ENCODE data around the gene BTN1A1. TPM values are rescaled to one million over a fixed set of nuclear protein-coding genes. Genes with fewer than 3 reads are reported as not detected.

Gene BTN1A1
- total RNA-seq, 1 experiment from 2014 or later: 0.10 TPM

DNA sequence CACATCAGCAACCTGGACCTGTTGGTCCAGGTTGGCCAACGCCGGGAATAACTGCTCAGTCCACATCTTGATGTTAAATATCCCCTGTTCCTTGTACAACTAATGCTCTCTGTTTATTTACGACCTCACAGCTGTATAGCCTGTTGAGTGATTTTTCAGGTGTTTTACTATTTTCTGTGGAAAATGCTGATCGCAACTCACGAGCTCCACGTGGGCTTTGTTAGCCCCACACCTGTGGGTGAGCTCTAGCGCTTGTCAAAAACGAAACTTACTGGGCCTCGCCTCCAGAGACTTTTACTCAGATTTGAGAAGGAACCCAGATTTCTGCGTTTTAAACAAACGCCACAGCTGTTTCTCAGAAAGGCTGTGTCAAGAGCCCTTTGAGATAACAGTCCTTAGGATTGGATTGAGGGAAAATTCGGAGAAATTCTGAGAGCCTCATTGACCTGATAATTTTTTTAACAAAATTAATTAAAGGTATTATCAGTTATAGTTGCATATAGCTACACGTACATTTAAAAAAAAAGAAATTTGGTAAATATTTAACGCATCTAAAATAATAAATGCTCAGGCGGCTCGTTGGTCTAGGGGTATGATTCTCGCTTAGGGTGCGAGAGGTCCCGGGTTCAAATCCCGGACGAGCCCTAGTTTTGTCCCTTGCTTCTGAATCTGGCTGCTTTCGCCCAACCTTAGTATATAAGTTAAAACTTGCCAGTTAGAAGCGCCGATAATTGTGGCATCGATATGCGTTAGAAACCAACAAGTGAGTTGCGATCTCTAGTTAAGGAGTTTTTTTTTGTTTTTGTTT, 54.8 kb downstream of the BTN1A1 start:
- Histone ChIP-seq H3K27me3 (ENCODE audit: control insufficient read depth, insufficient read depth, low read length) (no peaks in the 10 kb centered on the region), H3K27ac (ENCODE audit: low read length) (peak overlapping the region; percentile 62), H3K4me3 (ENCODE audit: low read depth in 2 of 2, low read length in 2 of 2) (peak overlapping the region; percentile 77 to 96), H3K4me1 (ENCODE audit: control insufficient read depth, insufficient read depth, low read length) (peaks cover 21% of the 10 kb centered on the region), H3K9me3 (ENCODE audit: control insufficient read depth, insufficient read depth, low read depth, low read length) (no peaks in the 10 kb centered on the region), H3K36me3 (ENCODE audit: control insufficient read depth, insufficient read depth, low read length) (no peaks in the 10 kb centered on the region)
- DNase-seq (ENCODE audit: low read depth, low spot score) (no peak), ATAC-seq (peak; percentile 33)
- BruUV-seq (replicated peaks): no TSS peak
- no peak for TF ChIP-seq TCF7L2 (IDR thresholded peaks at IDR 0.05; ENCODE audit: low read depth, low read length)
- no peak for TF ChIP-seq SIN3A (IDR thresholded peaks at IDR 0.05; ENCODE audit: borderline replicate concordance, insufficient read depth, low read depth, low read length)
- TF ChIP-seq POLR2AphosphoS5 (IDR thresholded peaks at IDR 0.05; ENCODE audit: low read depth, low read length): no peak; the same call in 1 of the 2 replicates
- TF ChIP-seq, protein P1, sequence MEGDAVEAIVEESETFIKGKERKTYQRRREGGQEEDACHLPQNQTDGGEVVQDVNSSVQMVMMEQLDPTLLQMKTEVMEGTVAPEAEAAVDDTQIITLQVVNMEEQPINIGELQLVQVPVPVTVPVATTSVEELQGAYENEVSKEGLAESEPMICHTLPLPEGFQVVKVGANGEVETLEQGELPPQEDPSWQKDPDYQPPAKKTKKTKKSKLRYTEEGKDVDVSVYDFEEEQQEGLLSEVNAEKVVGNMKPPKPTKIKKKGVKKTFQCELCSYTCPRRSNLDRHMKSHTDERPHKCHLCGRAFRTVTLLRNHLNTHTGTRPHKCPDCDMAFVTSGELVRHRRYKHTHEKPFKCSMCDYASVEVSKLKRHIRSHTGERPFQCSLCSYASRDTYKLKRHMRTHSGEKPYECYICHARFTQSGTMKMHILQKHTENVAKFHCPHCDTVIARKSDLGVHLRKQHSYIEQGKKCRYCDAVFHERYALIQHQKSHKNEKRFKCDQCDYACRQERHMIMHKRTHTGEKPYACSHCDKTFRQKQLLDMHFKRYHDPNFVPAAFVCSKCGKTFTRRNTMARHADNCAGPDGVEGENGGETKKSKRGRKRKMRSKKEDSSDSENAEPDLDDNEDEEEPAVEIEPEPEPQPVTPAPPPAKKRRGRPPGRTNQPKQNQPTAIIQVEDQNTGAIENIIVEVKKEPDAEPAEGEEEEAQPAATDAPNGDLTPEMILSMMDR (IDR thresholded peaks at IDR 0.05): no peak
- TF ChIP-seq, protein P2, sequence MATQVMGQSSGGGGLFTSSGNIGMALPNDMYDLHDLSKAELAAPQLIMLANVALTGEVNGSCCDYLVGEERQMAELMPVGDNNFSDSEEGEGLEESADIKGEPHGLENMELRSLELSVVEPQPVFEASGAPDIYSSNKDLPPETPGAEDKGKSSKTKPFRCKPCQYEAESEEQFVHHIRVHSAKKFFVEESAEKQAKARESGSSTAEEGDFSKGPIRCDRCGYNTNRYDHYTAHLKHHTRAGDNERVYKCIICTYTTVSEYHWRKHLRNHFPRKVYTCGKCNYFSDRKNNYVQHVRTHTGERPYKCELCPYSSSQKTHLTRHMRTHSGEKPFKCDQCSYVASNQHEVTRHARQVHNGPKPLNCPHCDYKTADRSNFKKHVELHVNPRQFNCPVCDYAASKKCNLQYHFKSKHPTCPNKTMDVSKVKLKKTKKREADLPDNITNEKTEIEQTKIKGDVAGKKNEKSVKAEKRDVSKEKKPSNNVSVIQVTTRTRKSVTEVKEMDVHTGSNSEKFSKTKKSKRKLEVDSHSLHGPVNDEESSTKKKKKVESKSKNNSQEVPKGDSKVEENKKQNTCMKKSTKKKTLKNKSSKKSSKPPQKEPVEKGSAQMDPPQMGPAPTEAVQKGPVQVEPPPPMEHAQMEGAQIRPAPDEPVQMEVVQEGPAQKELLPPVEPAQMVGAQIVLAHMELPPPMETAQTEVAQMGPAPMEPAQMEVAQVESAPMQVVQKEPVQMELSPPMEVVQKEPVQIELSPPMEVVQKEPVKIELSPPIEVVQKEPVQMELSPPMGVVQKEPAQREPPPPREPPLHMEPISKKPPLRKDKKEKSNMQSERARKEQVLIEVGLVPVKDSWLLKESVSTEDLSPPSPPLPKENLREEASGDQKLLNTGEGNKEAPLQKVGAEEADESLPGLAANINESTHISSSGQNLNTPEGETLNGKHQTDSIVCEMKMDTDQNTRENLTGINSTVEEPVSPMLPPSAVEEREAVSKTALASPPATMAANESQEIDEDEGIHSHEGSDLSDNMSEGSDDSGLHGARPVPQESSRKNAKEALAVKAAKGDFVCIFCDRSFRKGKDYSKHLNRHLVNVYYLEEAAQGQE (IDR thresholded peaks at IDR 0.05; ENCODE audit: insufficient read depth in 1 of 2, low read depth in 2 of 2, low read length in 1 of 2): no peak
- CTCF ChIA-PET: interaction anchor here (0.7 kb wide), 1 partner anchor 684 kb away, joined by 3 read pairs; no protein-coding TSS in a partner anchor
- intact Hi-C loops (cut with micrococcal nuclease; ENCODE audit: unreplicated experiment): loop anchor here (2.0 to 5.0 kb wide), 2 partner anchors 14 to 213 kb away; no protein-coding TSS in a partner anchor
- in situ Hi-C loops (cut with HindIII; ENCODE audit: low pct_unique_long_range_greater_than_20kb, low sequenced_read_pairs): no loop called here
- POLR2A ChIA-PET: no interaction called here

DNA sequence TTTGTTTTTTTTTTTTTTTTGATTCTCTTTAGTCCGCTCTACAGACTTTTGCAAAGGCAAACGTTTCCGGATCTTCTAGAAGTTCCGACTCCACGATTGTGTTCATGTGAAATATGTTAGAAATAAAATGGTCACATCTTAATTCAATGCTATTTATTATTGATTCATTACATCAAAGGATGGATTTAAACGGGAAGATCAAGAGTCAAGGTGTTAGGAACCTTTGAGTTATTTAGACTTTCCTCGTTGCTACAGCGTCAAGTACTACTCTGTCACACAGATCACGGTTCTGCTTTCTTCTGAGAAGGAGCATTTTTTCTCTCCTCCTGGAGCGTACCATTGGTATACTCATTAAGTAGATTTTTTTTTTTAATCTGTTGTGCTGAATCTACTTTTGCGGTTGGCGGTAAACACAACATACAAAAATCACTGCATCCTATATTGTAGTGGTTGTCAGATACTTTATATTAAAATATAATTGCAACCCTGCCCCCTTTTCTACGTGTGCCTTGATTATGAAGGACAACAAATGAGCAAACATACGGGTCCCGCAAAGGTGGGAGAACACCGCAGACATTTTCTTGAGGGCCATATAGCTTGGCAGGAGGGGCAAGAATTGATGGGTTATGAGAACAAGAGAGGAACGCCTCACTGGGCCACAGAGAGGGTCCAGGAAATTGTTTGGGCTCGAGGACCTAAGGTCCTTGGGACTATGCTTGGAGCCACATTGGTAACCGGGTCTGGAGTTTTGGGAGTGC, 55.6 kb downstream of the BTN1A1 start:
- Histone ChIP-seq H3K9me3 (ENCODE audit: control insufficient read depth, insufficient read depth, low read depth, low read length) (no peaks in the 10 kb centered on the region), H3K36me3 (ENCODE audit: control insufficient read depth, insufficient read depth, low read length) (no peaks in the 10 kb centered on the region), H3K27ac (ENCODE audit: low read length) (peak overlapping the region; percentile 56), H3K4me3 (ENCODE audit: low read depth in 2 of 2, low read length in 2 of 2) (peak overlapping the region; percentile 77 to 96), H3K4me1 (ENCODE audit: control insufficient read depth, insufficient read depth, low read length) (peaks cover 19% of the 10 kb centered on the region), H3K27me3 (ENCODE audit: control insufficient read depth, insufficient read depth, low read length) (no peaks in the 10 kb centered on the region)
- BruUV-seq (replicated peaks): no TSS peak
- ChIA-PET CTCF (interaction anchor here (0.7 to 1.2 kb wide), 2 partner anchors 214 to 684 kb away, joined by 3 to 5 read pairs; no protein-coding TSS in a partner anchor), POLR2A (no interaction called here)
- DNase-seq (ENCODE audit: low read depth, low spot score) (no peak), ATAC-seq (peak; percentile 24)
- in situ Hi-C loops (cut with HindIII; ENCODE audit: low pct_unique_long_range_greater_than_20kb, low sequenced_read_pairs): no loop called here
- intact Hi-C loops (cut with micrococcal nuclease; ENCODE audit: unreplicated experiment): loop anchor here (2.0 kb wide), 1 partner anchor 13 kb away; no protein-coding TSS in a partner anchor
- TF ChIP-seq, protein P1 (IDR thresholded peaks at IDR 0.05): no peak
- TF ChIP-seq POLR2AphosphoS5 (IDR thresholded peaks at IDR 0.05; ENCODE audit: low read depth, low read length) (no peak), TCF7L2 (IDR thresholded peaks at IDR 0.05; ENCODE audit: low read depth, low read length) (no peak), SIN3A (IDR thresholded peaks at IDR 0.05; ENCODE audit: borderline replicate concordance, insufficient read depth, low read depth, low read length) (no peak)
- TF ChIP-seq, protein P2 (IDR thresholded peaks at IDR 0.05; ENCODE audit: insufficient read depth in 1 of 2, low read depth in 2 of 2, low read length in 1 of 2): no peak

Measured in Panc1 (cell line).